Measurements from ENCODE around the gene SERPINB10.
"Not testable (repeated sequence)": the region's sequence is repeated elsewhere in the genome, so short reads cannot be mapped to it uniquely, and the experiment has no call there.

SERPINB10 gene

DNA sequence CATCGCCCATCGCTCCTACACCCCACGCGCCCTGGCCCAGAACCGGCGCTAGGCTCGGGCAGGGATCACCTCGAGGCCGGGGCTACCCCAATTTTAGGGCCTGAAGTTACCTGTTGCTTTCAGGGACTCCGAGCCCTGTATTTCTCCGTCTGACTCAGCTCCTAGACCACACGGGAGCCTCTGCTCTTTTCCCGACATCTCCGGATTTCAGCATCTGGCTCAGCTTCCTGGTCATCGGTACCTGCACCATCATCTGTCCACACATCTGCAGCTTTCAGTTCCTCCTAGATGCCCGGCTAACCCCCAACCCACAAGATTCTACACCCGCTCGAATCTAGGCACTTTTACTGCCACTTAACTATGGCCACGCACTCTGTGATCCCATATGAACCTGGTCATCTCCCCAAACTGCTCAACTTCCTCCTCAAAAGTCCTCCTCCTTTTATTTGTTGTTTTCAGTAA, 29.2 kb downstream of the SERPINB10 start:
- Histone ChIP-seq H3K27ac (no peak overlapping the region), H3K27me3 (replicated peaks) (peaks cover 3% of the 10 kb centered on the region), H3K36me3 (replicated peaks) (no peaks in the 10 kb centered on the region), H3K4me3 (ENCODE audit: low read depth, low read length) (peak overlapping the region; percentile 66)
- DNase-seq: no peak
- in situ Hi-C loops (cut with HindIII; ENCODE audit: low pct_ligation_motif_present, low sequenced_read_pairs): no loop called here
- no peak for TF ChIP-seq CTCF (IDR thresholded peaks at IDR 0.05; ENCODE audit: low read depth, low read length, missing control alignments)

GRCh38 chr18:63940008-63940407, 32.2 kb downstream of the SERPINB10 start:
- in situ Hi-C loops (cut with HindIII; ENCODE audit: low pct_ligation_motif_present, low sequenced_read_pairs): no loop called here

GRCh38 chr18:63940543-63941050, 32.8 kb downstream of the SERPINB10 start:
- H3K4me3 ChIP-seq (ENCODE audit: low read depth, low read length); DNase-seq; in situ Hi-C loops (cut with HindIII; ENCODE audit: low pct_ligation_motif_present, low sequenced_read_pairs); H3K27ac ChIP-seq; H3K36me3 ChIP-seq (replicated peaks); H3K27me3 ChIP-seq (replicated peaks): not testable (repeated sequence)

More at GRCh38 chr18:63940008-63940407, 32.2 kb downstream of the SERPINB10 start:
- no peak for DNase-seq
- peaks cover 3% of the 10 kb centered on the region for H3K27me3 ChIP-seq (replicated peaks)
- no peak overlapping the region for H3K27ac ChIP-seq
- no peak for TF ChIP-seq CTCF (IDR thresholded peaks at IDR 0.05; ENCODE audit: low read depth, low read length, missing control alignments)
- H3K36me3 ChIP-seq (replicated peaks): no peaks in the 10 kb centered on the region
- no peak overlapping the region for H3K4me3 ChIP-seq (ENCODE audit: low read depth, low read length)

GRCh38 chr18:63947051-63947790, 39.5 kb downstream of the SERPINB10 start:
- no peak for DNase-seq
- TF ChIP-seq CTCF (IDR thresholded peaks at IDR 0.05; ENCODE audit: low read depth, low read length, missing control alignments): no peak
- in situ Hi-C loops (cut with HindIII; ENCODE audit: low pct_ligation_motif_present, low sequenced_read_pairs): no loop called here
- Histone ChIP-seq H3K27me3 (replicated peaks) (no peaks in the 10 kb centered on the region), H3K27ac (no peak overlapping the region), H3K36me3 (replicated peaks) (no peaks in the 10 kb centered on the region), H3K4me3 (ENCODE audit: low read depth, low read length) (no peak overlapping the region)

DNA sequence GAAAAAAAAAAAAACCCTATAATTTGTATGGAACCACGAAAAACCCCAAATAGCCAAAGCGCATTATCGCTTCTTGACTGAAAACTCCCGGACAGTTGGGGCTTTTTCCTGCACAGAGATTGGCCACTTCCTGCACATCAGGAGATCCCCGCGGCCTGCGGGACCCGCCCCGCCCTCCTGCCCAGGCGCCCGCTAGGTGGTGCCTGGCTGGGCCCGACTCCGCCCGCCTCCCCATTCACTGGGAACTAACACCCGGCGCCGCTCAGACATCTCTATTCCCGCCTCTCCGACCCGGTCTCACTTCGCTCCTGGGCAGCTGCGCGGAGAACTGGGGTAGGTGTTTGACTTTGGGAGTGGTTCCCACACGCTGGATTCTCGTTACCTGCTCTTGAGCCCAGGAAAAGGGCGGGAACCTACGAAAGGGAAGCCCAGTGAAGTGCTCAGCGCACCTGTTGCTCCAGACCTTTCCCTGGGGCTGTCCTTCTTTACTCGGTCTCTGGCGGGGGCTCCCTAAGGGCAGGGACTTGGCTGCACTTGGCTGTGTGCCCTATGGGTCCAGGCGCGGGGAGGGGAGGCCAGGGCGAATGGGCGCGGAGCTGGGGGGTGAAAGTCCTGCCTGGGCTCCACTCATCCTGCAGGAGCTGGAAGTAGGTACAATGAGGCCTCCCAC, 41.4 kb downstream of the SERPINB10 start, which contains the start of gene HMSD:
Gene HMSD, plus strand, starts transcription at position 234 of the 670 bp plus-strand sequence. CDS start 4,155 bp downstream, outside the sequence.
- DNase-seq: peak; percentile 20
- no peaks in the 10 kb centered on the region for H3K27me3 ChIP-seq (replicated peaks)
- H3K4me3 ChIP-seq (ENCODE audit: low read depth, low read length): peak within 1 kb of the TSS; percentile 57
- H3K36me3 ChIP-seq (replicated peaks): no peaks in the 10 kb centered on the region
- TF ChIP-seq CTCF (IDR thresholded peaks at IDR 0.05; ENCODE audit: low read depth, low read length, missing control alignments): peak; percentile 61
- no peak within 1 kb of the TSS for H3K27ac ChIP-seq
- in situ Hi-C loops (cut with HindIII; ENCODE audit: low pct_ligation_motif_present, low sequenced_read_pairs): no loop called here

DNA sequence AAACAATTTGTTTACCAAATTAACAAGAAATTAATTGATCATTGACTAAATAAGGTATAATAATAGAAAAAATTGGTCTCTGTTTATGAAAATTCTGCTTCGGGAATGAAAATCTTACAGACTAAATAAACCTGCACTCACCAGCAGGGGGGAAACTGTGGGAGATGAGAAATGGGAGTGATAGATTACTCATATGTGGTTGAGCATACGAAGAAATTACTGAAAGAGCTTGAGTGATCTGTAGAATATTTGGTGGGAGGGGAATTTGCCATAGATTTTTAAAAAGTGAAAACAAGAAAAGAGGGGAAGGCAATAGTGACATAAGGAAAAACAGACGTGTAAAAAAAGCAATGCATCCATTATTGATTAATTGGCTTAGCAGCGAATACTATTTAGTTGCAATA, 43.5 kb downstream of the SERPINB10 start:
- no peaks in the 10 kb centered on the region for H3K36me3 ChIP-seq (replicated peaks)
- in situ Hi-C loops (cut with HindIII; ENCODE audit: low pct_ligation_motif_present, low sequenced_read_pairs): no loop called here
- no peaks in the 10 kb centered on the region for H3K27me3 ChIP-seq (replicated peaks)
- DNase-seq: peak; percentile 45
- H3K4me3 ChIP-seq (ENCODE audit: low read depth, low read length): no peak overlapping the region
- TF ChIP-seq CTCF (IDR thresholded peaks at IDR 0.05; ENCODE audit: low read depth, low read length, missing control alignments): peak; percentile 60
- no peak overlapping the region for H3K27ac ChIP-seq
